ENCODE measurements around the gene HCAR2. TPM values are rescaled to one million over a fixed set of nuclear protein-coding genes. Genes with fewer than 3 reads are reported as not detected.

HCAR2 gene
- total and polyA plus RNA-seq, 2 of the 13 experiments (the other 11 are each of a cell fraction or from before 2014, with no cell fraction given) = 0.09 to 5.6 TPM

DNA sequence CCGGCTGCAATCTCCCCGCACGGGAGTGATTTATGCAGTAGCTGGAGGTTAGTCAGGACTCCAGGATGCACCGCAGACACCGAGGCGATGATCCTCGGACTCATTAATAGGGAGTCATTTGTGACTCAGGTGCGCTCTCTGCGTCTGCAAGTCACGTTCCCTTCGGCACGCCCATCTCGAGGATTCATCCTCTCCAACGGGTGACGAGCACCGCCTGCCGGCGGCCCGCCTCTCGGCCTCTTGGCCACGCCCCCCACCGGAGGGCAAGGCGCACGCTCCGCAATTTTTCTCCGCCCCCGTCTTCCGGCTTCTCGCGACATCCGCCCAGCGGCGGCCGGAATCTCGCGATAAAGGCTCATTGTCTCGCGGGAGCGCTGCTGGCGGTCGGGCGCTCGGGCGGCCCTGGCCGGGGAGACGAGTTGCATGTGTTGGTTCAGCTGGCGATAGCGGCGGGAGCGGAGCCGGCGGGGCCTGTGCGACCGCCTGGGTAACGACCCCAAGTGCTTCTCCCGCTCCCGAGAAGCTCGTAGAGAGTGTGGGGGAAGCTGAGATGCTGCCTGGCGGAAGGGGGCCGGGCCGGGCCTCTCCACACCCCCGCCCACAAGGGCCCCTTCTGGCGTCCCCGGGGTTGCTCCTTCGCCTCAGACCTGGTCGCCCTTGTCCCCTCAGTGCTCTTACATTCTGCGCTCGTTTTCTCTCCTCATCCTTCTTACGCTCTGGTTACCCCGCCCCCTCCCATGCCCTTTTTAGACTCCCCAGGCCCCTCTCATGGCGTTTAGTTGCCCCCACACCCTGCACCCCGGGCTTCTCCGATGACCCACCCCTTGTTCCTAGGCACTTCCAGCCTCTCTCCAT lies 49.5 kb upstream of the HCAR2 start, which contains the start of gene DENR (continued):
- TF ChIP-seq, protein P1, sequence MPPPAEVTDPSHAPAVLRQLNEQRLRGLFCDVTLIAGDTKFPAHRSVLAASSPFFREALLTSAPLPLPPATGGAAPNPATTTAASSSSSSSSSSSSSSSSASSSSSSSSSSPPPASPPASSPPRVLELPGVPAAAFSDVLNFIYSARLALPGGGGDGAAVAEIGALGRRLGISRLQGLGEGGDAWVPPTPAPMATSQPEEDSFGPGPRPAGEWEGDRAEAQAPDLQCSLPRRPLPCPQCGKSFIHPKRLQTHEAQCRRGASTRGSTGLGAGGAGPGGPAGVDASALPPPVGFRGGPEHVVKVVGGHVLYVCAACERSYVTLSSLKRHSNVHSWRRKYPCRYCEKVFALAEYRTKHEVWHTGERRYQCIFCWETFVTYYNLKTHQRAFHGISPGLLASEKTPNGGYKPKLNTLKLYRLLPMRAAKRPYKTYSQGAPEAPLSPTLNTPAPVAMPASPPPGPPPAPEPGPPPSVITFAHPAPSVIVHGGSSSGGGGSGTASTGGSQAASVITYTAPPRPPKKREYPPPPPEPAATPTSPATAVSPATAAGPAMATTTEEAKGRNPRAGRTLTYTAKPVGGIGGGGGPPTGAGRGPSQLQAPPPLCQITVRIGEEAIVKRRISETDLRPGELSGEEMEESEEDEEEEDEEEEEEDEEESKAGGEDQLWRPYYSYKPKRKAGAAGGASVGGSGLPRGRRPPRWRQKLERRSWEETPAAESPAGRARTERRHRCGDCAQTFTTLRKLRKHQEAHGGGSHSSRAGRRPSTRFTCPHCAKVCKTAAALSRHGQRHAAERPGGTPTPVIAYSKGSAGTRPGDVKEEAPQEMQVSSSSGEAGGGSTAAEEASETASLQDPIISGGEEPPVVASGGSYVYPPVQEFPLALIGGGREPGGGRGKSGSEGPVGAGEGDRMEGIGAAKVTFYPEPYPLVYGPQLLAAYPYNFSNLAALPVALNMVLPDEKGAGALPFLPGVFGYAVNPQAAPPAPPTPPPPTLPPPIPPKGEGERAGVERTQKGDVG (CRISPR knock-in tag; IDR thresholded peaks at IDR 0.05; ENCODE audit: borderline replicate concordance) = peak; percentile 70; the same call in 1 of the 2 replicates
- TF ChIP-seq RNF2 (conservative IDR thresholded peaks at IDR 0.05; ENCODE audit: low read depth) = no peak
- TF ChIP-seq POGZ (CRISPR knock-in tag; IDR thresholded peaks at IDR 0.05) = peak; percentile 96
- TF ChIP-seq, protein P2, sequence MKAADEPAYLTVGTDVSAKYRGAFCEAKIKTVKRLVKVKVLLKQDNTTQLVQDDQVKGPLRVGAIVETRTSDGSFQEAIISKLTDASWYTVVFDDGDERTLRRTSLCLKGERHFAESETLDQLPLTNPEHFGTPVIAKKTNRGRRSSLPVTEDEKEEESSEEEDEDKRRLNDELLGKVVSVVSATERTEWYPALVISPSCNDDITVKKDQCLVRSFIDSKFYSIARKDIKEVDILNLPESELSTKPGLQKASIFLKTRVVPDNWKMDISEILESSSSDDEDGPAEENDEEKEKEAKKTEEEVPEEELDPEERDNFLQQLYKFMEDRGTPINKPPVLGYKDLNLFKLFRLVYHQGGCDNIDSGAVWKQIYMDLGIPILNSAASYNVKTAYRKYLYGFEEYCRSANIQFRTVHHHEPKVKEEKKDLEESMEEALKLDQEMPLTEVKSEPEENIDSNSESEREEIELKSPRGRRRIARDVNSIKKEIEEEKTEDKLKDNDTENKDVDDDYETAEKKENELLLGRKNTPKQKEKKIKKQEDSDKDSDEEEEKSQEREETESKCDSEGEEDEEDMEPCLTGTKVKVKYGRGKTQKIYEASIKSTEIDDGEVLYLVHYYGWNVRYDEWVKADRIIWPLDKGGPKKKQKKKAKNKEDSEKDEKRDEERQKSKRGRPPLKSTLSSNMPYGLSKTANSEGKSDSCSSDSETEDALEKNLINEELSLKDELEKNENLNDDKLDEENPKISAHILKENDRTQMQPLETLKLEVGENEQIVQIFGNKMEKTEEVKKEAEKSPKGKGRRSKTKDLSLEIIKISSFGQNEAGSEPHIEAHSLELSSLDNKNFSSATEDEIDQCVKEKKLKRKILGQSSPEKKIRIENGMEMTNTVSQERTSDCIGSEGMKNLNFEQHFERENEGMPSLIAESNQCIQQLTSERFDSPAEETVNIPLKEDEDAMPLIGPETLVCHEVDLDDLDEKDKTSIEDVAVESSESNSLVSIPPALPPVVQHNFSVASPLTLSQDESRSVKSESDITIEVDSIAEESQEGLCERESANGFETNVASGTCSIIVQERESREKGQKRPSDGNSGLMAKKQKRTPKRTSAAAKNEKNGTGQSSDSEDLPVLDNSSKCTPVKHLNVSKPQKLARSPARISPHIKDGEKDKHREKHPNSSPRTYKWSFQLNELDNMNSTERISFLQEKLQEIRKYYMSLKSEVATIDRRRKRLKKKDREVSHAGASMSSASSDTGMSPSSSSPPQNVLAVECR (CRISPR knock-in tag; IDR thresholded peaks at IDR 0.05; ENCODE audit: borderline replicate concordance) = peak; percentile 94
- TF ChIP-seq ZNF772 (CRISPR knock-in tag; IDR thresholded peaks at IDR 0.05) = peak; percentile 89; the same call in 1 of the 2 replicates
- TF ChIP-seq SIX4 (CRISPR knock-in tag; IDR thresholded peaks at IDR 0.05) = peak; percentile 60; the same call in 1 of the 2 replicates
- peak; percentile 85 for TF ChIP-seq IKZF4 (CRISPR knock-in tag; IDR thresholded peaks at IDR 0.05; ENCODE audit: borderline replicate concordance, low read depth, not compliant biosample characterization)
- TF ChIP-seq ZNF547 (CRISPR knock-in tag; IDR thresholded peaks at IDR 0.05) = peak; percentile 81
- no peak for TF ChIP-seq ZNF260 (CRISPR knock-in tag; IDR thresholded peaks at IDR 0.05; ENCODE audit: borderline replicate concordance, low read depth)
- TF ChIP-seq ZNF607 (CRISPR knock-in tag; IDR thresholded peaks at IDR 0.05; ENCODE audit: borderline replicate concordance) = no peak; the same call in 1 of the 2 replicates
- TF ChIP-seq KAT7 (CRISPR knock-in tag; IDR thresholded peaks at IDR 0.05; ENCODE audit: borderline replicate concordance) = peak; percentile 95
- peak; percentile 80 for TF ChIP-seq TEAD3 (CRISPR knock-in tag; optimal IDR thresholded peaks at IDR 0.05; ENCODE audit: borderline replicate concordance)
- TF ChIP-seq, protein P3, sequence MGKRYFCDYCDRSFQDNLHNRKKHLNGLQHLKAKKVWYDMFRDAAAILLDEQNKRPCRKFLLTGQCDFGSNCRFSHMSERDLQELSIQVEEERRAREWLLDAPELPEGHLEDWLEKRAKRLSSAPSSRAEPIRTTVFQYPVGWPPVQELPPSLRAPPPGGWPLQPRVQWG (CRISPR knock-in tag; IDR thresholded peaks at IDR 0.05; ENCODE audit: borderline replicate concordance, low read depth) = no peak
- no peak for TF ChIP-seq SUZ12 (IDR thresholded peaks at IDR 0.05; ENCODE audit: low read depth, low read length)
- TF ChIP-seq, protein P4, sequence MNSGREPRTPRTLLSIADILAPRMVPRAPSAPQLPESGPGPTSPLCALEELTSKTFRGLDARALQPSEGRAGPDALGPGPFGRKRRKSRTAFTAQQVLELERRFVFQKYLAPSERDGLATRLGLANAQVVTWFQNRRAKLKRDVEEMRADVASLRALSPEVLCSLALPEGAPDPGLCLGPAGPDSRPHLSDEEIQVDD (CRISPR knock-in tag; IDR thresholded peaks at IDR 0.05; ENCODE audit: borderline replicate concordance) = peak; percentile 83; the same call in 1 of the 2 replicates
- TF ChIP-seq NONO (IDR thresholded peaks at IDR 0.05) = no peak
- peak; percentile 95 for TF ChIP-seq NONO (CRISPR knock-in tag; conservative IDR thresholded peaks at IDR 0.05)
- TF ChIP-seq, protein P5, sequence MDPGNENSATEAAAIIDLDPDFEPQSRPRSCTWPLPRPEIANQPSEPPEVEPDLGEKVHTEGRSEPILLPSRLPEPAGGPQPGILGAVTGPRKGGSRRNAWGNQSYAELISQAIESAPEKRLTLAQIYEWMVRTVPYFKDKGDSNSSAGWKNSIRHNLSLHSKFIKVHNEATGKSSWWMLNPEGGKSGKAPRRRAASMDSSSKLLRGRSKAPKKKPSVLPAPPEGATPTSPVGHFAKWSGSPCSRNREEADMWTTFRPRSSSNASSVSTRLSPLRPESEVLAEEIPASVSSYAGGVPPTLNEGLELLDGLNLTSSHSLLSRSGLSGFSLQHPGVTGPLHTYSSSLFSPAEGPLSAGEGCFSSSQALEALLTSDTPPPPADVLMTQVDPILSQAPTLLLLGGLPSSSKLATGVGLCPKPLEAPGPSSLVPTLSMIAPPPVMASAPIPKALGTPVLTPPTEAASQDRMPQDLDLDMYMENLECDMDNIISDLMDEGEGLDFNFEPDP (CRISPR knock-in tag; conservative IDR thresholded peaks at IDR 0.05) = no peak
- TF ChIP-seq RFX3 (CRISPR knock-in tag; IDR thresholded peaks at IDR 0.05) = no peak
